Spinal cord (tissue), 10 donors: ENCODE results near the gene PSG4. TPM values are rescaled to one million over a fixed set of nuclear protein-coding genes. Genes with fewer than 3 reads are reported as not detected.
"Not testable (repeated sequence)": the region's sequence is repeated elsewhere in the genome, so short reads cannot be mapped to it uniquely, and the experiment has no call there.

Source experiments
- DNase-seq, 6 donors: peaks; one replicate each; pipeline versions ENCODE4 v3.0.0 to v3.0.0-alpha.2; 2013 to 2015; ENCODE audit warnings: low spot score in 6 of 6, low read depth in 4 of 6
- H3K27ac ChIP-seq: one replicate; pipeline ENCODE4 v1.5.1; 2013; ENCODE audit warnings: low read depth, low read length, control low read depth
- H3K27me3 ChIP-seq: one replicate; pipeline ENCODE4 v1.6.1; 2013; ENCODE audit warnings: low read length; ENCODE audit not compliant: control insufficient read depth, insufficient read depth
- H3K36me3 ChIP-seq: one replicate; pipeline ENCODE4 v1.6.1; 2013; ENCODE audit warnings: low read length; ENCODE audit not compliant: control insufficient read depth, insufficient read depth
- H3K4me1 ChIP-seq: one replicate; pipeline ENCODE4 v1.6.1; 2013; ENCODE audit warnings: low read length; ENCODE audit not compliant: control insufficient read depth, insufficient read depth
- H3K4me3 ChIP-seq: one replicate; pipeline ENCODE4 v1.5.1; 2013; ENCODE audit warnings: low read depth, low read length, control low read depth
- H3K9me3 ChIP-seq: one replicate; pipeline ENCODE4 v1.6.1; 2013; ENCODE audit warnings: low read length; ENCODE audit not compliant: control insufficient read depth, insufficient read depth
- WGBS: methylation state at CpG from one replicate; pipeline ENCODE4 v1.1.5; 2013; ENCODE audit warnings: missing lambda C conversion rate; ENCODE audit not compliant: insufficient coverage; 5-methylcytosine and 5-hydroxymethylcytosine counted together
- polyA plus RNA-seq, 2 donors: library from polyadenylated mRNA; unstranded; fragments of 120-200 nt; gene quantifications; one replicate each; pipeline ENCODE4 v1.2.1, GENCODE V29; 2013; ENCODE audit not compliant: insufficient read length in 2 of 2
- total RNA-seq, 2 donors: library from RNA; depleted of rRNA in 1 of 2; stranded (reverse); fragments of 120-200 nt in 1 of 2; fragments of >200 nt in 1 of 2; gene quantifications; one replicate each; pipeline versions ENCODE4 v1.2.3 to v1.2.4, GENCODE V29; 2013 to 2014
- donor health status: healthy.

The PSG4 gene
- total and polyA plus RNA-seq, 4 donors: 0.15 to 0.99 (median 0.60) TPM; not detected in 1

- DNase-seq: peak in 3 of 6 donors; percentile 0 to 26 (median 1)
- H3K9me3 ChIP-seq, H3K27me3 ChIP-seq, H3K4me3 ChIP-seq, H3K36me3 ChIP-seq, H3K27ac ChIP-seq, H3K4me1 ChIP-seq: not testable (repeated sequence)
- no CpG with 5 or more reads among the region's 2 CpGs for WGBS
Measured at GRCh38 chr19:43228730-43229129, 23.3 kb upstream of the PSG4 start.

DNA sequence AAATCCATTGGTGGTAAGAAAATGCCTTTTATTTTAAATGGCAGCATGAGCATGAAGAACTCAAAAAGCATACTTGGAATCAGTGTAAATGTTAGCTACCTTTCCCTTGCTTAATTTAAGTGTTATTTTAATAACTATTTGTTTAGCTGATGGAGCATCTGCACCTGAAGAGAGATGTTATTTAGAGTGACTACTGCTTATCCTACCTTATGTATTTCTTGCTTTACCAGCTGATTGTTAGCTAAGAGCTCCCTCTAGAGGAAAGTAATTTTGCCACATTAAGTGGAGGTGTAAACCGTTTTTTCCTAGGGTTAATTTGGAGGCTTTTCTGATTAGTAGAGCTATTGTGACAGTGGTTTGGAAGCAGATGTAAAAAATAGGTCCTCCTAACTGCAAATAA is 21.5 kb upstream of the PSG4 start:
- not testable (repeated sequence) for H3K4me3 ChIP-seq, H3K4me1 ChIP-seq, H3K9me3 ChIP-seq, H3K36me3 ChIP-seq, H3K27ac ChIP-seq, H3K27me3 ChIP-seq, DNase-seq
- no CpG with 5 or more reads among the region's 1 CpG for WGBS

- no peaks in the 10 kb centered on the region for H3K4me1 ChIP-seq
- H3K4me3 ChIP-seq: no peak overlapping the region
- H3K27me3 ChIP-seq: no peaks in the 10 kb centered on the region
- H3K27ac ChIP-seq: no peak overlapping the region
- WGBS: no CpG with 5 or more reads among the region's 2 CpGs
- H3K36me3 ChIP-seq: no peaks in the 10 kb centered on the region
- peaks cover 9% of the 10 kb centered on the region for H3K9me3 ChIP-seq
- no peak for DNase-seq
Measured at GRCh38 chr19:43224855-43225253, 19.4 kb upstream of the PSG4 start.

DNA sequence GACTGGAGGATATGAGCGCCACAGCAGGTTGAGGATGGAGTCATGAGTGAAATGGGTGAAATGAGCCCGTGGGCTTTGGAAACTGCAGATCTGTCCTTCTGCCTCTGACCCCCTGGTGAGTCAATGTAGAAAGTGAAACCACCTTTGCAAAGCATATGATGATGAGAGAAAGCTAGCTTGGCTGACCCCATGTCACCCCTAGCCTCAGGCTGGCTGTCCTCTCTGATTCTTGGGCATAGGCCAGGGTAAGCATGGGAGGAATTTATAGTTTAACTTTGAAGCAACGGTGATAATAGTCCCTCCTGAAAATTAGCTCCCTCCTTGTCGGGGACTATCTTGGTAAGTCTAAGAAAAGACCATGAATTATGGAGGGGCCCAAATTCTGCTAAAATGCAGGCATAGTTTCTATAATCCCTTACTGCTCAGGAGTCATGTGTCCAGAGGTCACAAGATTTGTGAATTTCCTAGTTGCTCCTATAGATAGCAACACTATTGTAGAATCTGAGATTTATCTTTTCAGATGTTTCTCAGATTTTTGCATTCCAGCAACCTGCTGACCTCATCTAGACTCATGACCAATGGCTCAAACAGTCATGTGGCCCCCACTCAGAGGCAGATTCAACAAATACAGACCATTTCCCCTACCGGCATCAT is 18.9 kb upstream of the PSG4 start:
- WGBS: no CpG with 5 or more reads among the region's 5 CpGs
- H3K36me3 ChIP-seq, DNase-seq, H3K9me3 ChIP-seq, H3K27me3 ChIP-seq, H3K4me1 ChIP-seq, H3K27ac ChIP-seq, H3K4me3 ChIP-seq: not testable (repeated sequence)

DNA sequence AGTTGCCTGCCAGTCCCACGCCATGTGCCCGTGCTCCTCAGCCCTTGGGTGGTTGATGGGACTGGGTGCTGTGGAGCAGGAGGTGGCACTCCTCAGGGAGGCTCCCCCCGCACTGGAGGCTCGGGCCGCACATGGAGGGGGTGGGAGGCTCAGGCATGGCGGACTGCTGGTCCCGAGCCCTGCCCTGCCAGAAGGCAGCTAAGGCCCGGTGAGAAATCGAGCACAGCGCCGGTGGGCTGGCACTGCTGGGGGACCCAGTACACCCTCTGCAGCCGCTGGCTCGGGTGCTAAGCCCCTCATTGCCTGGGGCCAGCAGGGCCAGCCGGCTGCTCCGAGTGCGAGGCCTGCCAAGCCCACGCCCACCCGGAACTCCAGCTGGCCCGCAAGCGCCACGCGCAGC is 16.5 kb upstream of the PSG4 start:
- H3K36me3 ChIP-seq, H3K4me1 ChIP-seq, H3K4me3 ChIP-seq, H3K27ac ChIP-seq, H3K27me3 ChIP-seq, DNase-seq, H3K9me3 ChIP-seq: not testable (repeated sequence)
- no CpG with 5 or more reads among the region's 22 CpGs for WGBS

- not testable (repeated sequence) for H3K4me1 ChIP-seq, H3K9me3 ChIP-seq
- no CpG with 5 or more reads among the region's 4 CpGs for WGBS
Measured at GRCh38 chr19:43219136-43219535, 13.7 kb upstream of the PSG4 start.

GRCh38 chr19:43215881-43216280 is 10.4 kb upstream of the PSG4 start:
- H3K4me3 ChIP-seq, H3K4me1 ChIP-seq, H3K36me3 ChIP-seq, H3K9me3 ChIP-seq, DNase-seq, H3K27ac ChIP-seq, H3K27me3 ChIP-seq: not testable (repeated sequence)
- WGBS: no CpG with 5 or more reads among the region's 2 CpGs

More at GRCh38 chr19:43219136-43219535, 13.7 kb upstream of the PSG4 start:
- not testable (repeated sequence) for H3K27me3 ChIP-seq, H3K36me3 ChIP-seq, H3K27ac ChIP-seq, DNase-seq, H3K4me3 ChIP-seq

DNA sequence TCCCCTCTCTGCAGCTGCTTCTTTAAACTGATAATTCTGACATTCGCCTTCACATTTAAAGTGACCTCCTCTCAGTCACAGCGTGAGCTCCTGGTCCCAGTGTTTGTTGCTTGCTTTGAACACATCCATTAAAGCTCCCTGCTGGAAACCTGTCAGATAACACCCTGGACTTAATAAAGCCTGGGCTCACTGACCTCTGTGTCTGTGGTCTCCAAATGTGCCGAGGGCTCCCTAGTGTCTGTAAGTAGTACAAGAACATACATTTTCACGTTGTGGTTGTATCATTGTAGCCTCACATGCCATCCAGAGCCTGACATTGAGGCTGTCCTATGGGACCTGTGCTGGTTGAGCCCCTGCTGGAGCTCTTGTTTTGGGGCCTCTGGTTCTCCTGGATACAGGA is 2.6 kb upstream of the PSG4 start:
- no peaks in the 10 kb centered on the region for H3K4me1 ChIP-seq
- no peak for DNase-seq
- H3K27me3 ChIP-seq: no peaks in the 10 kb centered on the region
- no CpG with 5 or more reads among the region's 4 CpGs for WGBS
- H3K4me3 ChIP-seq: no peak overlapping the region
- H3K36me3 ChIP-seq: no peaks in the 10 kb centered on the region
- H3K27ac ChIP-seq: no peak overlapping the region
- no peaks in the 10 kb centered on the region for H3K9me3 ChIP-seq

GRCh38 chr19:43207174-43207573 is 1.7 kb upstream of the PSG4 start:
- DNase-seq: peak in 1 of 6 donors; percentile 4
- not testable (repeated sequence) for H3K4me1 ChIP-seq, H3K4me3 ChIP-seq, H3K27me3 ChIP-seq, H3K27ac ChIP-seq, H3K9me3 ChIP-seq, H3K36me3 ChIP-seq
- no CpG with 5 or more reads among the region's 8 CpGs for WGBS

- not testable (repeated sequence) for H3K9me3 ChIP-seq, H3K27me3 ChIP-seq, H3K4me3 ChIP-seq, H3K27ac ChIP-seq, H3K36me3 ChIP-seq, H3K4me1 ChIP-seq, DNase-seq
- no CpG with 5 or more reads among the region's 7 CpGs for WGBS
Measured at GRCh38 chr19:43203611-43204010, 1.8 kb downstream of the PSG4 start.
